Effector CD8-positive, alpha-beta T cell (primary cell): ENCODE data around the gene TMEM9B.
"Not testable (repeated sequence)": the region's sequence is repeated elsewhere in the genome, so short reads cannot be mapped to it uniquely, and the experiment has no call there.

Source experiments
- DNase-seq: peaks from one replicate; lab custom pipeline; 2025; lab: John Stamatoyannopoulos, UW

Gene TMEM9B

GRCh38 chr11:8973121-8973520, 8.9 kb upstream of the TMEM9B start:
- no peak for DNase-seq

GRCh38 chr11:8971924-8972316, 7.7 kb upstream of the TMEM9B start:
- DNase-seq: no peak

DNA sequence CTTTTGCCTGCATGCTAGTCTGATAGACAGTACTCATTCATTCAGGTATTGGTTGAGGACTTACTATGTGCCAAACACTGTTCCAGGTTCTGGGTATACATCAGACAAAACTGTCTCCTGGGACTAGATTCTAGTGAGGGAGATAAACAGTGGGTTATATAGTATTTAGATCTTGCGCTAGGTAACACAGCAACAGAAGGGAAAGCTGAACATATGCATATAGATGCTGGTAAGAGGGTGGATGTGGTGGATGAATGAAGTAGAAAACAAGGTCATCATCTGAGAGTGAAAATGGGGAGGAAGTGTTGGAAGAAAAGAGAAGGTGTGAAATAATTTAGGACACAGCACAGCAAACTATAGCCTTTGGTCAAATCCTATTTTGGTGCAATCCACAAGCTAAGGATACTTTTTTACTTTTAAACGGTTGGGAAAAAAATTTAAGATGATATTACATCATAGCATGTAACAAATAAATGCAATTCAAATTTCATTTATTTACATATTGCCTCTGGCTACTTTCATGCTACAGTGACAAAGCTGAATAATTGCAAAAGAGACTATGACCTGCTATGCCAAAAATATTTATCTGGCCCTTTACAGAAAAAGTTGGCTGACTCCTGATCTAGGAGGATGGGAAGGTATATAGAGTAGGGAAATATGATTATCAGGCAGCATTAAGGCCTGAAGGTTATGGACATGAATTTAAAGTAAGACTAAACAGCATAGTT, 7.1 kb upstream of the TMEM9B start:
- DNase-seq: no peak

- no peak for DNase-seq
Observed at GRCh38 chr11:8967184-8967583, 2.9 kb upstream of the TMEM9B start.

DNA sequence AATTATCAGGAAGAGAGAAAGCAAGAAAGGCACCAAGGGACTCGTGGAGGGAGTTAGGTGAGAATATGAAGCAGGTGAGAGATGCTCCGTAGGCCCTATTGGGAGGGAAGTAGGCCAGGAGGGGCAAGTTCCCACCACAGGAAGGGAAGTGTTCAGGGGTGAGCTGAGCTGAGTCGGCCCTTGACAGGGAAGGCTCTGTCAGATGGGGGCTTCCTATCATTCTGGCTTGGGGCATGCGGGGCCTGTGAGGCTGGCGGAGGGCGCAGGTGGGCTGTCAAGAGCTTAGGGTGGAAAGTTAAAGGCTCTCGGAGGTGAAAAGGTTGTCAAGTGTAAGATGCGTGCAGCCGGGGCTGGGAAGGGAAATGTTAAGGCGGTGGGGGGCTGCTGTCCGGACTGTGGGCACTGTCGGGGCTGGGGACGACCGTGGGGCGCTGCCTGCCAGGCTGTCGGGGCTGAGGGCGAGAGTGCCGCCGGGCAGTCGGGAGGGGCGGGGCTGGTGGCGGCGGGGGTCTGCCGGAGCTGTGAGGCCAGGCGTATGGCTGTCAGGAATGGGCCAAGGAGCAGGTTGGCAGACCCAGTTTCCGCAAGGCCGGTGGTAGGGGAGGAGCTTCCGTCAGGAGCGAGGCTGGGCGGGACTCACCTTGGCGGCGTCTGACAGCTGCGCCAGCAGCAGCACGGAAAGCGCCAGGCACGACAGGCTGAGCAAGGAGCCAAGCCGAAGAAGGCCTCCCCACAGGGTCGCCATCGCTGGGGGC, 496 bp downstream of the TMEM9B start:
- peak; percentile 52 for DNase-seq

- DNase-seq: no peak
Observed at GRCh38 chr11:8962841-8963240, 1.4 kb downstream of the TMEM9B start.

GRCh38 chr11:8961401-8961800, 2.8 kb downstream of the TMEM9B start:
- DNase-seq: no peak

GRCh38 chr11:8959546-8960166, 4.6 kb downstream of the TMEM9B start:
- no peak for DNase-seq

GRCh38 chr11:8956860-8957259, 7.4 kb downstream of the TMEM9B start:
- no peak for DNase-seq

DNA sequence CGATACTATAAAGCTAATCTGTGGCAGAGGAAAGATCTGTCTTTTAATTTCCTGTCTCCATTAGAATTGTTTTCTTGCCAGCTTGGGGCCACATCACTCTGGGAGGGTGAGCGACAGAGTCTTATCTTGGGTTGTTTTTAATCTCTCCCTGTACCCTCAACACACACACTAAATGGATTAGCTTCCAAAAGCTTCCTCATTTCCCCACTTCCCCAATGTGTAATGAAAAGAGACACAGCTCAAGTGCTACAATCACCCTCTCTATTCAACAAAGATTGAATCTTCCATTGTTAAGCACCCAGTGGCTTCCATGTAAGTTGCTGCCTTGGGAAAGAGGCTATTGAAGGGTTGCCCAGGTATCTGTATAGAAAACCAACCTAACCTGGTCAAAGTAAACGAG, 15.4 kb downstream of the TMEM9B start:
- no peak for DNase-seq

DNA sequence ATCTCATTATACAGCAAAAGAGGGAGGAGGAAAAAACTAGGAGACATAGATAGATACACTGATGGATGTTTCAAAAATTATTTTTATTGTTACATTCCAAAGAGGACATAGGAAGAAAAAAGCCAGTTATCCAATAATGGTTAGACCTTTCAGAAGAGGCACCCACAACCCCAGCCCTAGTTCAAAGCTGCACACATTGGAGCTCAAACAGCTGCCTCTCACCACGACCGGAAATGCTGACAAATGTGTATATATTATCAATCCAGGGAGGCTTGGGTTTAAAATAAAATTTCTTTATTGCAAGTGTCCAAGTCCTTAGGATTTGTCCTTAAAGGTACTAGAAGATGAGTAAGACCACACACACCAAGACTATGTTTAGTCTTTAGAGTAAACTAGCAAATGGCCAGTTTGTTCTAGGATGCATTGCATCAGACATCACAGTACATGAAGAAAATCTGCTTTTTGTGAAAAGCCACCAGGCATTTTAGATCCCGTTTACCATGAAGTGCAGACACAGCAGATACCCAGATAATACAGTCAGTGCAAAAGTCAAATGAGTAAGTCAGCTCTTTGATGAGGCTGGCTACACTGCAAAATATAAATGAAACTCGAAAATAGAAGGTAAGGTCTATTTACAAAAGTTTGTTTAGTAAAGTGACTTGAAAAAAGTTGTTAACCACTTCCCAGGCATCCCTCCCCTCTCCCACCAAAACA, 16.9 kb downstream of the TMEM9B start:
- DNase-seq: no peak

DNA sequence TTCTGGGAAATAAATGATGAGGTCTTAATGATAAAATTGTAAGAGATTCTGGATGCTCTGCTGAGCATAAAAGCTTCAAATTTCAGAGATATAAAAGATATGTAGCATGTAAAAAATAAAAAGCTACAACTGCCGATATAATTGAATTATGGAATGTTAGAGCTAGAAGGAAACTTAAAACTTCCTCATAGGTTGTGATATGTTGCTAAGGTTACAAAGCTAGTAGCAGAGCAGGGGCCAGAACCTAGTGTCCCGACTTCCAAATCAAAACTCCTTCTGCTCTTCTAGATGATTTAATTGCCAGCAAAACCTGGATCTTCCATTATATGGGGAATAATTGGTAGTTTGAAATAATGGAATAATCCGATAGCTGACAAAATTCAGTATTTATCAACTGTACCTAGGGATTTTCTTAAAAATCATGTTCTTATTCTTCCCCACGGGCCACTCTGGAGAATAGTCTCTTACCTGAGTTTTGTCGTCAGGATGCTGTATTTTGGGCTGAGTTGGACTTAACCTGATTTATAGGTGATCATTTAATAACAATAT, 21.6 kb downstream of the TMEM9B start, which contains the start of gene ASCL3:
TSS of gene ASCL3 (minus strand) at position 499 of the 549 bp plus-strand sequence. CDS start 4,855 bp downstream, outside the sequence.
- no peak for DNase-seq

- DNase-seq: no peak
Observed at GRCh38 chr11:8941341-8942103, 22.7 kb downstream of the TMEM9B start.

- DNase-seq: no peak
Observed at GRCh38 chr11:8937659-8938058, 26.6 kb downstream of the TMEM9B start.

GRCh38 chr11:8937159-8937558, 27.1 kb downstream of the TMEM9B start:
- DNase-seq: no peak

- DNase-seq: not testable (repeated sequence)
Observed at GRCh38 chr11:8935789-8936188, 28.5 kb downstream of the TMEM9B start.

DNA sequence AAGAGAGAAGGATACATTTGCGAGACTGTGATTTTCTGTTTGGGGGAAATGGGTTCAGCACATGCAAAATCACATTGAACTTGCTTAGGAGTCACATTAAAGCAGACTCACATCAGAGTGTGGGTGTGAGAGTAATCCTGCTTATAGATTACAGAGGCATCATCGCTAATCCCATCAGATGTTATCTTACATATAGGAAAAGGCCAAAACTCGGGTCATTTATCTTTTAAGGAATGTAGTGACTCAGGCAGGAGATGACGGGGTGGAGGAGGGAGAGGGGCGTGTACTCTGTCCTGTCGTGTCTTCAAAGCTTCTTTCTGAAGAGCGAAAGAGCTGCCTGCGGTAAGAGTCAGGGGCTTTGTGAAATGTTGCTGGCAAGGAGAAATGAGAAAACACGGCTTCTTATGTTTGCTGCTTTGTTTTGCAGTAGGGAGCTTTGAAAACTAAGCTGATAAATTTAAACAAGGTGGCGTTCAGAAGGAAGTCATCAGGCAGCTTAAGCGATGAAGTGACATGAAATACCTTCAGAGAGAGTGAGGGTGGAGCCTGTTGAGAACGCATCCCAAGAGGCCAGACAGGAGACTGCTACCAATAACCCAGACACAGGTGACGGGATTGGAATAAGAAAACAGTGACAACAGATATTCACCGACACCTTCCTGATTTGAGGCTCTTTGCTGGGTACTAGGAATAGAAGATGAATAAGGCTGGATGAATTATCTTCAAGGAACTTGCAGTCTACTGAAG, 29.3 kb downstream of the TMEM9B start:
- DNase-seq: no peak

DNA sequence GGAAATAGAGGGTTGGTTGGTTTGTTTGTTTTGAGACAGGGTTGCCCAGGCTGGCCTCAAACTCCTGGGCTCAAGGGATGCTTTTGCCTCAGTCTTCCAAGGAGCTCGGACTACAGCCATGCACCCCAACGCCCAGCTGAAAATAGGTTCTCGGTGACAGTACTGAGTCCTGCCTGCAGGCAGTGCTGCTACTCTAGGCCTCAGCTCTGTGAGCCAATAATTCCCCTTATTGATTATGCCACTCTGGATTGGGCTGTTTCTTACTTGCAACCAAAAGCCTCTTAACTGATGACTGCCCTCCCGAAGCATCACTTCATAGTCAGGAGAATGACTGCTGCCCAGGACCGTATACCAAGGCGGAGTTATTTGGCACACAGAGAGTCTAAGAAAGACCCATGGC, 30.3 kb downstream of the TMEM9B start:
- no peak for DNase-seq

GRCh38 chr11:8932564-8933180, 31.6 kb downstream of the TMEM9B start, which contains the start of gene C11orf16:
TSS of gene C11orf16 (minus strand) at chr11:8932947. CDS start at chr11:8932308, 639 bp downstream.
- DNase-seq: no peak
